Activated naive CD4-positive, alpha-beta T cell treated with Interleukin-2 at 50 U/mL for 16 hours (primary cell): ENCODE results near the gene CCDC102A.
"Not testable (repeated sequence)": the region's sequence is repeated elsewhere in the genome, so short reads cannot be mapped to it uniquely, and the experiment has no call there.

ENCODE experiments used
- DNase-seq: peaks from one replicate; pipeline ENCODE4 v3.0.0-alpha.2; 2020

The CCDC102A gene

DNA sequence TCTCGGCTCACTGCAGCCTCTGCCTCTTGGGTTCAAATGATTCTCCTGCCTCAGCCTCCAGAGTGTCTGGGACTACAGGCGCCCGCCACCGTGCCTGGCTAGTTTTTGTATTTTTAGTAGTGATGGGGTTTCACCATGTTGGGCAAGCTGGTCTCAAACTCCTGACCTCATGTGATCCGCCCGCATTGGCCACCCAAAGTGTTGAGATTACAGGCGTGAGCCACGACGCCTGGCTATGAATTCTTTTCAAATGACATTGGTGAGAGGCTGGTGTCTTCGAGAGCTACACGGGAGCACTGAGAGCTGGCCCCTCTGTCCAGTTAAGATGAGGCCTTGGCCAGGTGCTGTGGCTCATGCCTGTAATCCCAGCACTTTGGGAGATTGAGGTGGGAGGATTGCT, 36.4 kb downstream of the CCDC102A start:
- DNase-seq, result not testable (repeated sequence)

DNA sequence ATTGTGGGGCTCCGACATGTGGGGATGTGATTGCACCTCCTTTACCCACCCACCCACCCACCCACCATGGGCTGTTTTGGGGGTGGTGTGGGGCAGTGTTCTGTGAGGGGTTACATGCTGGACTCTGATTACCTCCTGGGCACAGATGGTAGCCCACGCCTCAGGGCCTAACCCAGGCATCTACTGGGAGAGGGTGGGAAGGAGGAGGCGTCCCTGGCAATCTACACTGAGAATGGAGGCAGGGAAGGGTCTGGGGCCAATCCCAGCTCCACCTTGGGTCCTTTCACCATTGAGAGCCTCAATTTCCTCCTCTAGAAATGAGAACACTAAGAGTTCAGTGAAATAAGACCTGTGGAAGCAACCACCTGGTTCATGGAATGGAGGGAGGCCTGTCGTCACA, 38.3 kb downstream of the CCDC102A start:
- DNase-seq, result no peak

- DNase-seq, result no peak
These were observed 39.2 kb downstream of the CCDC102A start for GRCh38 chr16:57497121-57497520.

DNA sequence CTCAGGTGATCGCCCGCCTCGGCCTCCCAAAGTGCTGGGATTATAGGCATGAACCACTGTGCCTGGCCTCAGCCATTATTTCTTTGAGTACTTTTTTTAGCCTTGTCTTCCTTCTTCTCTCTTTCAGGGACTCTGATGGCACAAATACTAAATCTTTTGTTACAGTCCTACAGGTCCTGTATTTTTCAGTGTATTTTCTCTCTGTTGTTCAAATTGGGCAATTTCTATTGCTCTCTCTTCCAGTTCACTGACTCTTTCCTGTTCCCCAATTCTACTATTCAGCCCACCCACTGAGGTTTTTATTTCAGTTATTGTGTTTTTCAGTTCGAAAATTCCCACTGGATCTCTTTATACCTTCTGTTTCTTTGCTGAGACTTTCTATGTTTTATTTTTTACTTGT, 42.6 kb downstream of the CCDC102A start:
- no peak for DNase-seq

GRCh38 chr16:57489229-57489628, 47.1 kb downstream of the CCDC102A start:
- no peak for DNase-seq

DNA sequence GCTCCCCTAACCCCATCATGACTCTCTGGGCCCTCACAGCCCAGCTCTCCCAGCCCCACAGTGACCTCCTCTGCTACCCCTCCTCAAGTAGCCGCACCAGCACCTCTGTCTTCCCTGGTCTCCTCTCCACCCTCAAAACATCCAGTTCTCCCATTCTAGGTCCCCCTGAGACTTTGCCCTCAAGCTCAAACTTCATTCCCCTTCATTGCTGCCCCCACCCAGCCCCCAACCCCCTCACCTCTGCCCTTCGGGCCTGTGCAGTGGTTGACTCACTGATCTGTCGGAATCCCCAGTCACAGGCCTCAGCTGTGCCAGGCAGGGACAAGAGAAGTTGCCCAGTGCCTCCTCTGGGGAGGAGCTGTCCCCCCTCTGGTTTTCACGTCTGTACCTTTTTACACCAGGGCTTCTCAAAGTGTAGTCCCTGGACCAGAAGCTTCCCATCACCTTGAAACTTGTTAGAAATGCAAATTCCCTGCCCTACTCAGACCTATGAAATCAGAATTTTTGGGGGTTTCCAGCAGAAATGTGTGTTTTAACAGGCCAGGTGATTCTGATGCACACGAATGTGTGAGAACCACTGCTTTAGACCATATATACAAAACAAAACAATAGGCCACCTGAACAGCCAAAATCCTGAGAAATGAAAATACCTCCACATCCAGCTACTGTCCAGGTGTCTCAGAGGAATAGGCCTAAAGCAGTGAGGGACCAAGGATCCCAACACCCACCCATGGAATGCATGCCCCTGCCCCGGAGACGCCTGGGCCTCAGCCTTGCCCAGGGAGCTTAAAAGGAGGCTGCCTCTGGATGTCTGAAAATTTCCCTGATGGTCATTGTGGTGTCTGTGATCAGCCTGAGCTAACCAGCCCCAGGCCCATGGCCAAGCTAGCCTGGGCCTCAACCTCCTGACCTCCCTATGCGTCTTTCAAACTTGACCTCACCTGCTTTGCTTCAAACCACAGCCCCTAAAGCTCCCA, 49.2 kb downstream of the CCDC102A start:
- no peak for DNase-seq

DNA sequence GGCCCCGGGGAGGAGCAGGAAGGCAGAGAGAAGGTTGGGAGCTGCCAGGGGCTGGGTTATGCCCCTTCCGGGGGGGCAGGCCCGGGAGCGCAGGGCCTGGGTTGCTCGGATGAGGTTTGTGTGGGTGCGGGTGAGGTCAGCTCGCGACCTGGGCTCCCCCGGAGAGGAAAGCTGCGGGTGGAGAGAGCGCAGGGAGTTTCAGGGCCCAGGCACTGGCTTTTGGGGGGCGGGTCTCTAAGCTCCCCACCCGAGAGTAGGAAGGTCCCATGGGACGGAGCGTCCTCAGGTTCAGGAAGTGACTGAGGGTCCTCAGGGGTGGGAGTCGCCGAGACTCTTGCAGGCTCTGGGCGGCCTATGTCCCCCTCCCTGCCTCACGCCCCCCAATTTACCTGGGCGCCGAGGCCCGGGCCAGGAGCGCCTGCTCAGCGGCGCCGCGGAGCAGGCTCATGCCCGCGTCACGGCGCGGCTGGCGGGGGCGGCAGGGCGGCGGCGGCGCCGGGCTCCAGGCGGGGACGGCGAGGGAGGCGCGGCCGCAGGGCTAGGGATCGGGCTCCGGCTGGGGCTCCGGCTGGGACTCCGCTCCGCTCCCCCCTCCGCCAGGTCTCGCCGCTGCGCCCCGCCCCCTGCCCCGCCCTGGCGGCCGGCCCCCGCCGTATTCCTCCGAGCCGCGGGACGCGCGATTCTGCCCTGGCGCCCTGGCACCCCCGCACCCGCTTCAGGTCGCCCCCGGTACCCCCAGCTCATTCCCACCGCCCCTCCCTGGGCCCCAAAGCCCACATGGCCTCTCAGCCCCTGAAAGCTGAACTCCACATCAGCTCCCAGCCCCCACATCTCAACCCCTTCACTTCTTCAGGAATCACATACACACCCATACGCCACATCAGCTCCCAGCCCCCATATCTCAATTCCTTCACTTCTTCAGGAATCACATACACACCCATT, 50.2 kb downstream of the CCDC102A start, which contains the start of gene DOK4:
Gene DOK4, minus strand, starts transcription at position 578 of the 942 bp plus-strand sequence. CDS start 6,986 bp downstream, outside the sequence.
- peak; percentile 84 for DNase-seq

- no peak for DNase-seq
These were observed 51.1 kb downstream of the CCDC102A start for GRCh38 chr16:57485091-57485915.

DNA sequence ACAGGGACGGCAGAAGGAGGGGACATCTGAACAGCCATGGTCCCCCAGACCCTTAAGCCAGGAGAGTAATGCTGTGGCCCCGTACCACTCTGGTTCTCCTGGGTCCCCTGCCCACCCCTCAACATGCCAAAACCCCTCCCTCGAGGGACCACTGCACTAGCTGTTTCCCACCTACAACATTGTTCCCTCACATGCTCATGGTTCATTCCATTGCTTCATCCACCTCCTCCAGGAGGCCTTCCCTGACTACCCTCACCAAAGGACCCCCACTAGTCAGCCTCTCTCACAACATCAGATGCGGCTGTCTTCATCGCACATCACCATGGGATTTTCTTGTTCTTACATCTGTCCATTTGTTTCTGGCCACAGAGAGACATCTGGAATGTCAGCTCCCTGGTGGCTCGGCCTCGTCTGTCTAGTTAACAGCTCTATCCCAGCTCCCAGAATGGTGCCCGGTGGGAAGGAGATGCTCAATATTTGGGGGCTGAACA, 51.8 kb downstream of the CCDC102A start:
- DNase-seq, result no peak

- DNase-seq, result no peak
These were observed 52.5 kb downstream of the CCDC102A start for GRCh38 chr16:57483725-57484514.

DNA sequence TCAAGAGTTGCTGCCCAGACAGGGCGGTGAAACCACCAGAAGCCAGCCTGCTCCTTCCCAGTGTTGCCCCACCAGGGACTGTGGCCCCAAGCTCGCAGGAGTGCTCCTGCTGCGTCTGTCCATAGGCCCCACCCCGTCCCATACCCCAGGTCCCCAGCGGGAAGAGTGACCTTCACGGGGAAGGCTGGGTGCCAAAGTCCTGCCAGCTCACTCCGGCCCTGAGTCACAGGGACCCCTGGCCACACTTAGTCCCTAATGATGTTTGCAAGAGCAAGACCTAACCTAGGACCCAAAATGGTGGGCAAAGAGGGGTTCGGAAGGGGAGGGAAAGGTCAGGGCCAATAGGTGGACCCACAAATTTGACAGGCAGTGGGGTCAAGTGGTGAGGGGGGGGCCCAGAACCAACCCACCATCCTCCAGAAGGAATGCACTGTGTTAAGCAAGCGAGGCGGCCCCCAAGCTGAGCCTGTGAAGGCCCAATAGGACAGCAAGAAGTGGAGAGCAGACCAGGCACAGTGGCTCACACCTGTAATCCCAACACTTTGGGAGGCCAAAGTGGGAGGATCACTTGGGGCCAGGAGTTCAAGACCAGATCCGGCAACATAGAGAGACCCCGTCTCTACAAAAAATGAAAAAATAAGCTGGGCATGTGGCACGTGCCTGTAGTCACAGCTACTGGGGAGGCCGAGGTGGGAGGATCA, 53.4 kb downstream of the CCDC102A start:
- DNase-seq, result no peak

DNA sequence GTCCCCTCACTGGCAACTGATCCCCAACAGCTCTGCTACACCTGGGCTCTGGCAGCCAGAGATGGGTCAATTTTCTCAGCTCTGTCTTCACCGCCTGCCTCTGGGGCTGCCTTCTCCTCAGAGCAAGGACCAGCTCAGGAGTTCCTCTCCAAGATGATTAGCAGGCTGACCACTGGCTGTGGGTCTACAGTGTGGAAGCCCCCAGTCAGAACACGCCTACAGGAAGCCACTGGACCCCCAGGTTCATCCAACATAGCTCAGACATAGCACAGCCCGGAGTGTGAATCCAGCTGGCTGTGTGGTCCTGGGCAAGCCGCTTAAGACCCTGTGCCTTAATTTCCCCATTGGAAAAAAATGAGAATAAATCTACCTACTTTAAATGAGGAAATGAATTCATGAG, 55.0 kb downstream of the CCDC102A start:
- no peak for DNase-seq

- no peak for DNase-seq
These were observed 55.6 kb downstream of the CCDC102A start for GRCh38 chr16:57480754-57481230.

- no peak for DNase-seq
These were observed 56.2 kb downstream of the CCDC102A start for GRCh38 chr16:57479976-57480753.

DNA sequence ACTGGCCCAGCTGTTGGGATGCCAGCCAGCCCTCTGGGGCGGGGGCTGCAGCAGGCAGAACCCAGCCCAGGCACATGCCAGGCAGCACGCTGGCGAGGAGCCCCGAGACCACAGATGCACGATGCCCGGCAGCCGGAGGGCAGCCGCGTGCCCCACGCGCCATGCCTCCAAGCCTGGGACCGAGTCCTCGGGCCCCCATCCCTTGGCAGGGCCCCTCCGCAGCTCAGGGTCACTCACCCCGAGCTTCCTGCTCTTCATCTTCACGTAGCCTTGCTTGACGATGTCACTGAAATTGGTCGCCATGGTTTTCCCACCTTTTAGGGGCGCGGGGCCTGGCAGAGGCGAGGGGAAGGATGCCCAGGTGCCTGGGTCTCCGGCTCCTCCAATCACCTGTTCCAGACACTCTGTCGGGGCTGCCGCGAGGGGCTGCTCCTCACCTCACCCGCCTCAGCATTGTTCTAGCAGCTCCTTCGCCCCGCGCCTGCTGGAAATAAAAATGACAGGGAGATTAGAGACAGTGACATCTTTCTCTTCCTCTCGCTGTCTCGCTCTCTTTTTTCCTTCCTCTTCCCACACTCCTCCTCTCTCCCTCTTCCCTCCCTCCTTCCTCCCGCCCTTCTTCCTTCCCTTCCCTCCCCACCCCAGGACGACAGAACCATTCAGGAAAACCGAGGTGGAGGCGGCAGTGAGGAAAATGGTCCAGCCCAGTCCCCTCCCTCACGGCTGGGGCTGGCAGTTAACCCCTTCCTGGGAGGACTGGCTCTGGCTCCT, 57.0 kb downstream of the CCDC102A start:
- DNase-seq, result no peak

- no peak for DNase-seq
These were observed 57.8 kb downstream of the CCDC102A start for GRCh38 chr16:57478396-57479204.

GRCh38 chr16:57477531-57478202, 58.7 kb downstream of the CCDC102A start:
- no peak for DNase-seq
